ENCODE results near the gene PTAFR.

PTAFR gene

GRCh38 chr1:28110555-28110954 lies 65.9 kb downstream of the PTAFR start:
- DNase-seq (ENCODE audit: low read depth), result peak; percentile 89
- no peak for TF ChIP-seq CTCF (IDR thresholded peaks at IDR 0.05; ENCODE audit: insufficient read depth, low read depth, low read length, missing control alignments)

GRCh38 chr1:28109639-28110038 lies 66.9 kb downstream of the PTAFR start:
- DNase-seq (ENCODE audit: low read depth), result no peak
- no peak for TF ChIP-seq CTCF (IDR thresholded peaks at IDR 0.05; ENCODE audit: insufficient read depth, low read depth, low read length, missing control alignments)
- no peak overlapping the region for H3K4me3 ChIP-seq (ENCODE audit: low read length)

More at GRCh38 chr1:28110555-28110954, 65.9 kb downstream of the PTAFR start:
- no peak overlapping the region for H3K4me3 ChIP-seq (ENCODE audit: low read length)

- H3K4me3 ChIP-seq (ENCODE audit: low read length), result no peak overlapping the region
- no peak for TF ChIP-seq CTCF (IDR thresholded peaks at IDR 0.05; ENCODE audit: insufficient read depth, low read depth, low read length, missing control alignments)
- no peak for DNase-seq (ENCODE audit: low read depth)
These were observed 68.5 kb downstream of the PTAFR start for GRCh38 chr1:28108001-28108400.

- DNase-seq (ENCODE audit: low read depth), result peak; percentile 77
- no peak for TF ChIP-seq CTCF (IDR thresholded peaks at IDR 0.05; ENCODE audit: insufficient read depth, low read depth, low read length, missing control alignments)
- H3K4me3 ChIP-seq (ENCODE audit: low read length), result no peak overlapping the region
These were observed 71.5 kb downstream of the PTAFR start for GRCh38 chr1:28104866-28105467.

- H3K4me3 ChIP-seq (ENCODE audit: low read length), result no peak overlapping the region
- TF ChIP-seq CTCF (IDR thresholded peaks at IDR 0.05; ENCODE audit: insufficient read depth, low read depth, low read length, missing control alignments), result no peak
- DNase-seq (ENCODE audit: low read depth), result no peak
These were observed 74.3 kb downstream of the PTAFR start for GRCh38 chr1:28102189-28102588.

GRCh38 chr1:28099050-28099769 lies 77.3 kb downstream of the PTAFR start:
- DNase-seq (ENCODE audit: low read depth), result no peak
- no peak for TF ChIP-seq CTCF (IDR thresholded peaks at IDR 0.05; ENCODE audit: insufficient read depth, low read depth, low read length, missing control alignments)
- H3K4me3 ChIP-seq (ENCODE audit: low read length), result no peak overlapping the region

All from epithelial cell of esophagus (primary cell).